GM19240 (cell line): ENCODE data around the gene CELF5.
"Not testable (repeated sequence)": the region's sequence is repeated elsewhere in the genome, so short reads cannot be mapped to it uniquely, and the experiment has no call there.

ENCODE experiments used
- DNase-seq: peaks from one replicate; pipeline ENCODE4 v3.0.0; 2011; ENCODE audit warnings: low spot score; ENCODE audit not compliant: insufficient read length

CELF5 gene

DNA sequence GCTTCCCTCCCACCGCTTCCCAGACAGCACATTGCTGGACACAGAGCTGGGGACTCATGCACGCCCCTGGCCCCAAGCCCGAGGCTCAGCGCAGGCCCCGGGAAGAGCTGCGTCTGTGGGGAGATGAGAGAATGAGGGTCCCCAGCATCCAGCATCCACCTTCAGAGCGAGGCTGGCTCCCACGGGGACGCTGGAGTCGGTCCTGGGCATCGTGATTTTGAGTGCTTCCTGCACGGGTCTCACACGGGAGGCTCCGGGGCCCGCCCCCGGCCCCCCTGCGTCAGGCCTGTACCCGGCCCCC lies 34.0 kb upstream of the CELF5 start:
- no peak for DNase-seq

DNA sequence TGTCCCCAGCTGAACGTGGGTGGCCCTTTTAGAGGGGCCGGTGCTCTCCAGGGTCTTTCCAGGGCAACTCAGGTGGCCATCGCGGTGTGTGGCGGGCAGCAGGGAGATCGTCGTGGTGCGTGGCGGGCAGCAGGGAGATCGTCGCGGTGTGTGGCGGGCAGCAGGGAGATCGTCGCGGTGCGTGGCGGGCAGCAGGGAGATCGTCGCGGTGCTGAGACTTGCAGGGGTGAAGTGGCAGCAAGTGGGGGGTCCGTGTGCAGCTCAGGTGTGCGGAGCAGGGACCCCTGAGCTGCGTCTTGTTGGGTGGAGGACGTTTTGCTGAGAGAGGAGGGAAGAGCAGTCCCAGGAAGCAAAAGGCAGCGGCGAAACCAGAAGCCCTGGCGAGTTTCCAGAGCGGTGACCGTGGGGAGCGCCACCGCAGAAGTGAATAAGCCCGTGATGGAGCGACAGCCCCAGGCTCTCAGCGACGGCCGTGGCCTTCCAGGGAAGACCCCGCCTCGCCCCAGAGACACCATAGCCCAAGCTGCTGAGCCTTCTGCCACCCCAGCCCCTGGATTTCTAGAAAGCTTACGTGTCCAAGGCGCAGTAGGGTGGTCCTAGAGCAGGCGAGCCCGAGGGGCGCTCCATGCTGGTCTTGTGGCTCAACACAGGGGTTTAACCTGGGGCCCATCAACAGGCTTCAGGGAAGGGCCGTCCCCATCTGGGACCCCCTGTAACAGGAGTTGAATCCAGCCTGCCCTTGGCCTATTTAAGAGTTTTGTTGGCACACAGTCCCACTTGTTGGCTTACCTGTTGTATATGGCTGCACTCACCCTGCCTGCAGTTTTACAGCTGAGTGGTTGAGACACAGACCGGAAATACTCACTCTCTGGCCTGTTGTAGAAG lies 33.3 kb upstream of the CELF5 start:
- DNase-seq = no peak

DNA sequence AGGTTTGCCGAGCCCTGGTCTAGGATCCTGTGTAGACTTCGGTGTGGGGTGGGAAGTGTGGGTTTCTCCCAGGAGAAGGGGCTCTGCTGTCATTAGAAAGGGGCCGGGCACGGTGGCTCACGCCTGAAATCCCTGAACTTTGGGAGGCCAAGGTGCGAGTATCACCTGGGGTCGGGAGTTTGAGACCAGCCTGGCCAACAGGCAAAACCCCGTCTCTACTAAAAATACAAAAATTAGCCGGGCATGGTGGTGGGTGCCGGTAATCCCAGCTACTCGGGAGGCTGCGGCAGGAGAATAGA lies 32.7 kb upstream of the CELF5 start:
- not testable (repeated sequence) for DNase-seq

DNA sequence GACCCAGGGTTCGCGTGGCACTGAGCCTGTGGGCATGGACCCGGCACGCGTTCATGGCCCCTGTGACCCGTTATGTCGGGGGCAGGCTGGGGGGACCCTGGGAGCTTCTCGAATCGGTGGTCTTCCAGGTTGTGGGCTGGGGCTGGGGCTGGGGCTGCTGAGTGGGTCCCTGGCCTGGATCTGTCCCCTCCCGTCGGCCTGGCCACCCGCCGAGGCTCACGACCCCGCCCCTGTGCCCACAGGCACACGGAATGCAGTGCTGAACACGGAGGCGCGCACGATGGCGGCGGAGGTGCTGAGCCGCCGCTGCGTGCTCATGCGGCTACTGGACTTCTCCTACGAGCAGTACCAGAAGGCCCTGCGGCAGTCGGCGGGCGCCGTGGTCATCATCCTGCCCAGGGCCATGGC lies 32.2 kb upstream of the CELF5 start:
- DNase-seq = no peak

DNA sequence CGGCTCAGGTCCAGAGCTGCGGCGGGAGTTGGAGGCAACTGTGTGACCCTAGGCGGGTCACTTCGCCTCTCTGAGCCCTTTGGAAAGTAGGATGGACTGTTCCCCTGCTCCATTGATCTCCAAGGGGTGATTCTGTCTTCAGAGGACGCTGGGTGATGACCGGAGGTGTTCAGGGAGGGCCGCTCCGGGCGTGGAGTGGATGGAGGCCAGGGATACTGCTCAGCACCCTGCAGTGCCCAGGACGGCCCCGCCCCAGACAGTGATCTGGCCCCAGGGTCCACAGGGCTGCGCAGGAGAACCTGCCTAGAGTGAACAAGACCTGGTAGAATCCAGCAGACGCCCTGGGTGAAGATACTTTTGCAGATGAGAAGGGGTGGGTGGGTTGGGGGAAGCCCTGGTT lies 31.8 kb upstream of the CELF5 start:
- no peak for DNase-seq

DNA sequence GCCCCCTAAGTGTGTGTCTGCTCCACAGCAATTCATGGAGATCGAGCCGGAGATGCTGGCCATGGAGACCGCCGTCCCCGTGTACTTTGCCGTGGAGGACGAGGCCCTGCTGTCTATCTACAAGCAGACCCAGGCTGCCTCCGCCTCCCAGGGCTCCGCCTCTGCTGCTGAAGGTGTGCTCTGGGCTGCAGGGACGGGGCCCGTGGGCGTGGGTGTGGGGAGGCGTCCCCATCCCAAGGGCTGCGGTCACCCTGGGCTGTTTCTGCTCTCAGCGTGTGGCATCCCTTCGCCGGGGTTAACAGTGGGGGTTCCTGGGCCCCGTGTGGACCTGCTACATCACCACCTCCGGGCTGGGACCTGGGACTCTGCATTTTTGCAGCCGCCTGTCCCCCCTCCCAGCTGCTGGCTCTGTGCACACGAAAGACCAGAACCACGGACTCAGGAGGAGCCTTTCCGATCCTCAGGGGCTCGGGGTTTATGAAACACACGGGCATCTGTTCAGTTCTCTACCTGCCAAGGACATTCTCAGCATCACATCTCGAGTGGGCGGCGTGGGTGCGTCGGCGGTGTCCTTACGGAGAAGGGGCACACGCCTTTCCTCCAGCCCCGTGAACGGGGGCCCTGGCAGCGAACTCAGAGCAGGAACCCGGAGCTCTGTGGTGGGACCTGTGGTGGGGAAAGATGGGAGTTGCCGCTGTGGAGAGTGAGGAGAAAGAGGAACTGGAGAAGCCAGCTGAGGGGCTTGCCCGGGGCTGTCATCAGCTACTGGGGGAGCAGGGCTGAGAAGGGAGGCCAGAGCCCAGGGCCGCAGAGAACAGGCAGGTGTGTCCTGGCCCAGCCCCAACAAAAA lies 31.0 kb upstream of the CELF5 start:
- no peak for DNase-seq

DNA sequence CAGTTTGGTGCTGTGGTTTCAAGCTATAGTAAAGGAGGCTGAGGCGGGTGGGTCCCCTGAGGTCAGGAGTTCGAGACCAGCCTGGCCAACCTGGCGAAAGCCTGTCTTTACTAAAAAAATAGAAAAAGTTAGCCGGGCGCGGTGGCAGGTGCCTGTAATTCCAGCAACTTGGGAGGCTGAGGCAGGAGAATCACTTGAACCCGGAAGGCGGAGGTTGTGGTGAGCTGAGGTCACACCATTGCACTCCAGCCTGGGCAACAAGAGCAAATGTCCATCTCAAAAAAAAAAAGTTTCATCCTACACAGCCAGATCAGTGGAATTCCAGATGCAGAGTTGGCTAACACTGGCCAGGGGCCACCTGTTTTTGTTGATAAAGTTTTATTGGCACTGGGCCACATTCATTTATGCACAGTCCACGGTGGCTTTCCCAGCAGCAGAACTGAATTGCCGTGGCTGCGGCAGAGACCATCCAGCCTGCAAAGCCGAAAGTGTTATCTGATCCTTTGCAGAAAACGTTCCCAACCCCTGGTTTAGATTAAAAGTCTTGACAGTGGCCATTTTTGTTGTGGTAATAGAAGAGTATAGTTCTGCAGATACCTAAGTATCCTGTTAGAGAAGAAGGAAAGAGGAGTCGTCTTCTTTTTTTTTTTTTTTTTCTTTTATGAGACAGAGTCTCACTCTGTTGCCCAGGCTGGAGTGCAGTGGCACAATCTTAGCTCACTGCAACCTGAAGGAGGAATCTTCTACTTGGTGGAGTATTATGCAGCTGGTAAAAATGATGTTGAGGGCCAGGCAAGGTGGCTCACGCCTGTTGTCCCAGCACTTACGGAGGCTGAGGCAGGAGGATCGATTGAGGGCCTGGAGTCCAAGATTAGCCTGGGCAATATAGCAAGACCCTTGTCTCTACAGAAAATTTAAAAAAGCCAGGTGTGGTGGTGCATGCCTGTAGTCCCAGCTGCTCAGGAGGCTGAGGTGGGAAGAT lies 30.1 kb upstream of the CELF5 start:
- DNase-seq = no peak

DNA sequence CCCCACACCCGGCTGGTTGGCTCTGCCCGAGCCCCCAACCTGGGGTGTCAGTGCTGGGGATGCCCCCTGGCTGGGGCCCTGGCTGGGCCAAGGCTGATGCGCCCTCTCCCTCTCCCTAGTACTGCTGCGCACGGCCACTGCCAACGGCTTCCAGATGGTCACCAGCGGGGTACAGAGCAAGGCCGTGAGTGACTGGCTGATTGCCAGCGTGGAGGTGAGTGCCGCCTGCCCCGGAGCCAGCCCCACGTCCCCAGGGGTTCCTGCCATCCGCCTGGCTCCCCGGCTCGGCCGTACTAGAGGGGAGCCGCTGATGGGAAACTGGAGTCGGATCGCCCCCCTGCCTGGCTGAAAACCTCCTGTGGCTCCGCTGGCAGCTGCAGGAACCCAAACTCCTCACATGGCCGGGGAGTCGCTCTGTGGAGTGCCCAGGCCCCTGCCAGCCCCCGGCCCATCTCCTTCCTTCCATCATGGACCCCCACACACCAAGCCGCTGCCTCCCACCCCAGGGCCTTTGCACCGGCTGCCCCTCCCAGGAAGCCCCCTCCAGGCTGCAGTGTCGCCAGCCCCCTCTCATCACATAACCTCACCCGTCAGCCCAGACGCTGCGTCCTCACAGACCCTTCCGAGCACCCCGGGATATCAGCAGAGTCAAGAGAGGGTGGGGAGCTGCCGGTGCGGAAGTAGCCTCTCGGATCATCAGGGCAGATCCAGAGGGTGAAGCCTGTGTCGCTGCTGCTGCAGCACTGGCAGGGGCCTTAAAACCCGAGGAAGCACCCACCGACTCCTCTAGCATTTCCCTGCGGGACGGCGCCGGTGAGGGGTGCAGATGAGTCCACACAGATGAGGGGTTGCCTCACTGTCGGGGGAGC lies 28.2 kb upstream of the CELF5 start:
- no peak for DNase-seq

DNA sequence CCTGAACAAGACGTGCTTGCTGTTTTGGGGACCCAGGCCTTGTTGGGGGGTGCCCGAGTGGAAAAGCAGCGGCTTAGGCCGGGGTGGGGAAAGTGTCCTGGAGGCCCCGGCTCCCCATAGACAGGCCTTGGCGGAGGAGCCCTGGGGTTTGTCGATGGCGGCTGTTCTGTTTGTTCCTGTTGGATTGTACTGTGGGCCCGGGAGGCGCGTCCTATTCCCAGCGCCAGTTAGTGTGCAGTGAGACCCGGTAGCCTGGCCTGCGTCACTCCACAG lies 27.6 kb upstream of the CELF5 start:
- no peak for DNase-seq

DNA sequence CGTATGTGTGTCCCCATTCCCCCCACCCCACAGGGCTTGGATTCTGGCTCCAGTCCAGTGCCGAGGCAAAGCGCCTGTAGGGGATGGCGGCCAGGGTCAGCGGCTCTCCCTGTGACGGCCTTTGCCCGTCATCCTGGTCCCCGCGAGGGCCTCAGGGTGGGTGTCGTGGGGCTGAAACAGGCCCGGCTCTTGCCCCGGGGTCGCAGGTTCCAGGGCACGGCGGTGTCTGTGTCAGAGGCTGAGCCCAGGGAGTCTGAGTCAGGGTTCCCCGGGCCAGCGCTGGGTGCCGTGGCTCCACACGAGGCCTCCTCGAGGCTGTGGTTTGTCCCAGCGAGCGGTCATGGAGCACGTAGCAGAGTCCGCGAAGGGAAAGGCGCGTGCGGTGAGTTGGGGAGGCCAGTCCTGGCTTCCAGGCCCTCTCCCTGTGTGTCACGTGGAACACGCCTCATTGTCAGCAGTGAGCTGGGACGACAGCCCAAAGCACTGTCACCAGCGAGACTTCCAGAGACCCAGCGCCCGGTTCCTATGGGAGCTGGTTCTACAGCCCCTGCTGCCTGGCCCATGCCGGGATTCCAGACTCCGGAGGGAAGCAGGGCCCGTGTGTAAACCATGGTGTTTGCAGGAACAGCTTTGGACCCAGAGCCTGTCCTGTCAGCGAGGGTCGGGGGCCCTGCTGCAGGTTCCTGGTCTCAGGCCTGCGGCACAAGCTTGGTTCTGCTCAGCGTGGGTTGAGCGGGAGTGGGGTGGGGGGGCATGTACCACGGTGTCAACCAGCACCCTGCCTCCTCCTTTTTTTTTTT lies 25.4 kb upstream of the CELF5 start:
- DNase-seq = no peak

DNA sequence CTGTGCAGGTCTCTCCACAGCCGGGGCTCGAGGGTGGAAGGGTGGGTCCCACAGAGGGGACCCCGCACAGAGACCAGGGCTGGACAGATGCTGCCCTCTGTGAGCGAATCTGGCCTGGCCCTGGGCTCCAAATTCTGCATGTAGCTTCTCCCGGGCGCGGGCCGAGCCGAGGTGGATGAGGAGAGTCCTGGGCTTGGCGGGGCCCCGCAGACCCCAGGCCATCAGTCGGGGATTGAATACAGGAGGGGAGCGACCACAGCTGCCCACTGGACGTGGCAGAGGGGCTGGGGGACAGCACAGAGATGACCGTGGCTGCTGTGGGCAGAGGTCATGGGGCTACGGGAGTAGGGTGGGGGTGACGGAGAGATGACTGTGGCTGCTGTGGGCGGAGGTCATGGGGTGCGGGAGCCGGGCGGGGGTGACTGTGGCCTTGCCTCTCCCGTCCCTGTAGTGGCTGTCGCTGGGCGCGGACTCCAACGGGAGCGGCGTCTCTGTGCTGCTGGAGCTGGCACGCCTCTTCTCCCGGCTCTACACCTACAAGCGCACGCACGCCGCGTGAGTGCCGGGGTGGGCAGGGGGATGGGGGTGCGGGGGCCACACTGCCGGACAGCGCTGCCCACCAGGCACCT lies 23.3 kb upstream of the CELF5 start:
- DNase-seq = no peak

DNA sequence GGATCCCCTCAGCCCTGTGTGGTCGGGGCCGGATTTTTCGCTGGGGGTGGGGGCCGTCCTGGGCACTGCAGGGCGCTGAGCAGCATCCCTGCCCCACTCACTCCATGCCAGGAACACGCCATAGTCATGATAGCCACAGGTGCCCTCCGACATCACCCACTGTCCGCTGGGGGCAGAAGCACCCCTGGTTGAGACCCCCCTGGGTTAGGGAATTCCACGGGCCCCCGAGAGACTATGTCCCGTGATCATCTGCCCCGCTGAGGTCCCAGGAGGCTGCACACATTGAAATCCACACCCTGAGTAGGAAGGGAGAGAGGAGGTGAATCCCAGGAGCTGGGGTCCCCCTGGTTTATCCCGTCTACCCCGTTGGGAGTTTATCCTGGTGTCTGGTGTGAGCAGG lies 22.6 kb upstream of the CELF5 start:
- DNase-seq = no peak

DNA sequence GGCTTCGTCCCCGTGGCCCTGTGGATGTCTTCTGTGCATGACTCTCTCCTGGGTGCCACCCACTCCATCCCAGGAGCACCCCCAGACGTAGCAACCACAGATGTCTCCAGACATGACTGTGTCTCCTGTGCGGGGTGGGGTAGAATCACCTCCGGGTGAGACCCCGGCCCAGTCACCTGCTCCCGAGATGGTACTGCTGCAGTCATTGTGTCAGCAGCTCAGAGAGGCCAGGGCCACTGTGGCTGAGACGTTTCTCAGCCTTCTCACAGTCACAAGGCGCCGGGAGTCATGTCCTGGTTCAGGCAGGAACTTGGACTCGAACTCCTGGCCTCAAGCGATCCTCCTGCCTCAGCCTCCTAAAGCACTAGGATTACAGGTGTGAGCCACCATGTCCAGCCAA lies 22.1 kb upstream of the CELF5 start:
- no peak for DNase-seq

DNA sequence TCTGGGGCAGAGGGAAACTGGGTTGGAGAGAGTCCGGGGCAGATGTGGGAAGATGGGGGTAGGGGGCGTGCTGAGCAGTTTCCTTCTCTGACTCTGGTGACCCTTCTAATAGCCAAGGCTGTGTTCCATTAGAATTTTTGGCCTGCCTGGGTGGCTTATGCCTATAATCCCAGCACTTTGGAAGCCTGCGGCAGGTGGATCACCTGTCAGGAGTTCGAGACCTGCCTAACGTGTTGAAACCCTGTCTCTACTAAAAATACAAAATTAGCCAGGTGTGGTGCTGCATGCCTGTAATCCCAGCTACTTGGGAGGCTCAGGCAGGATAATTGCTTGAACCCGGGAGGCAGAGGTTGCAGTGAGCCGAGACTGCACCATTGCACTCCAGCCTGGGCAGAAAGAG lies 21.6 kb upstream of the CELF5 start:
- DNase-seq = not testable (repeated sequence)

DNA sequence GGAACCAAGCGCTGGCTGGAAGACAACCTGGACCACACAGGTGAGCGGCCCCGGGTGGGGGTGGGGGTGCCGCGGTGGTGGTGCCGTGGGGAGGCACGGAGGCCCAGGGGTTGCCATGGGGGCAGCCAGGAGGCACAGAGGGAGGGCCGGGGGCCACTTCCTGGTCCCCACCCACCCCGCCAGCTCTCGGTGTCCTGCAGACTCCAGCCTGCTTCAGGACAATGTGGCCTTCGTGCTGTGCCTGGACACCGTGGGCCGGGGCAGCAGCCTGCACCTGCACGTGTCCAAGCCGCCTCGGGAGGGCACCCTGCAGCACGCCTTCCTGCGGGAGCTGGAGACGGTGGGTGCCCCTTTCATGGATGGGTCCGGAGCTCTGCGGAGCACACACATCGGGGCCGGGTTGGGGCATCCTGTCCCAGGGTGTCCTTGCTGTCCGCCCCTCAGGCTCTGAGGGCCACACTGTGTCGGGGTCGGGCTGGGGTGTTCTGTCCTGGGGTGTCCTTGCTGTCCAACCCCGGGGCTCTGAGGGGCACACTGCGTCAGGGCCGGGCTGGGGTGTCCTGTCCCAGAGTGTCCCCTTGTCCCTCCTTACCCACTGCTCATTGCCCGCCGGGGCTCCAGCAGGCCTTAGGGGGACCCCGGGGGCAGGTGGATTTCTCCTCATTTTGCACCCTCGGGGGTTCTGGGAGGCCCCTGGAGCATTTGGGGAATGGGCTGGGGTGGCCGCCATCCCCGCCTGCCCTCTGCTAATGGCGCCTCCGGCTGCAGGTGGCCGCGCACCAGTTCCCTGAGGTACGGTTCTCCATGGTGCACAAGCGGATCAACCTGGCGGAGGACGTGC lies 20.4 kb upstream of the CELF5 start:
- no peak for DNase-seq

DNA sequence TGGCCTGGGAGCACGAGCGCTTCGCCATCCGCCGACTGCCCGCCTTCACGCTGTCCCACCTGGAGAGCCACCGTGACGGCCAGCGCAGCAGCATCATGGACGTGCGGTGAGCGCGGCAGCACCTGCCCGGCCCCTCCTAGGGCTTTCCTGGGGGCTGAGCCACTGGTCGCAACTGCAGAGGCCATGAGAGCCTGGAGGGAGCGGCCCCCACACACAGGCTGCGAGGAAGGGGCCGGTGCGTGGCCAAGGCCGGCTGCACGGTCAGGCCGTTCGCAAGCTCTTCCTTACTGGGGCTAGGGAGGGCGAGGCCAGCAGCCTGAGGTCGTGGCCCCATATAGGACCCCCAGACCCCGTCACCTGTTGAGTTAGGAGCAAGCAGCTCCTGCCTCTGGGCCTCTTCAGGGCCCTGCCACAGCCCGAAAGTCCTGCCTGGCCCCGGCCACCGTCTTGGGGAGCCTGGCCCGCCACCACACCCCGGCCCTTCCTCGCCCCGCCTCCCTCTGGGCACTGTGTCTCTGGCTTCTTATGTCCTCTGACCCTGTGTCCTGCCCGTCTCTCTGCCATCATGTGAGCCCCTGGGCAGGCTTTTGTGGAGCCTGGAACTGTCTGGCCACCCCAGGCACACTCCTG lies 19.7 kb upstream of the CELF5 start:
- DNase-seq = no peak

DNA sequence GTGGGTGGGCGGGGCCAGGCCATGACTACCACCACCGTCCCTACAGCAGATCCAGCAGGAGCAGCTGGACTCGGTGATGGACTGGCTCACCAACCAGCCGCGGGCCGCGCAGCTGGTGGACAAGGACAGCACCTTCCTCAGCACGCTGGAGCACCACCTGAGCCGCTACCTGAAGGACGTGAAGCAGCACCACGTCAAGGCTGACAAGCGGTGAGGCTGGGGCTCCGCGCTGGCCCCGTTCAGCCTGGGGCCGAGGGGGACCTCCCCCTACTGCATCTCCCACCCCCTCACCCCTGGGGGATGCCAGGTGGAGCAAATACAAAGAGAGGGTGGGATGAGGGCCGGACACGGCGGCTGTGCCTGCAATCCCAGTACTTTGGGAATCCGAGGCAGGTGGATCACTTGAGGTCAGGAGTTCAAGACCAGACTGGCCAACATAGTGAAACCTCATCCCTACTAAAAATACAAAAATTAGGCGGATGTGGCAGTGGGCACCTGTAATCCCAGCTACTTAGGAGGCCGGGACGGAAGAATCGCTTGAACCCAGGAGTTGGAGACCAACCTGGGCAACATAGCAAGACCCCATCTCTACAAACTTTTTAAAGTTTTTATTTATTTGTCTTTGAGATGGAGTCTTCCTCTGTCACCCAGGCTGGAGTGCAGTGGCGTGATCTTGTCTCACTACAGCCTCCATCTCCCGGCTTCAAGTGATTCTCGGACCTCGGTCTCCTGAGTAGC lies 18.1 kb upstream of the CELF5 start:
- DNase-seq = no peak
